ENCODE measurements around the gene ACY1.

ACY1 gene

DNA sequence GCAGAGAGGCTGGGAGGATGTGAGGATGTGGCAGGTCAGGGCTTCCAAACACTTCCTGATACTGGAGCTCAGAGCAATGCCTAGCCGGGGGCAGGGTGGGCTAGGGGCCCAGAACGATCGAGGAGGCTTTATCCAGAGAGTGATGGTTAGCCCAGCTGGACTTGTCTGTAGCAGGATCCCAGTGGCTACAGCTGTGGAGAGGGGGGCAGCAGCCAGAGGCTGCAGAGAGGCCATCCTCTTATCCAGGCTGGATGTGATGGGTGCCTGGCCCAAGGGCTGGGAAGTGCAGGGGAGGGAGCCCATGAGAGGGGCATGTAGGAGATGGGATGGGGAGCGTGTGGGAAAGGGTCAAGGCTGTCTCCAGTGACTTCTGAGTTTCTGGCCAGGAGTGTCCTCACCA is 36.5 kb upstream of the ACY1 start:
- DNase-seq = no peak

DNA sequence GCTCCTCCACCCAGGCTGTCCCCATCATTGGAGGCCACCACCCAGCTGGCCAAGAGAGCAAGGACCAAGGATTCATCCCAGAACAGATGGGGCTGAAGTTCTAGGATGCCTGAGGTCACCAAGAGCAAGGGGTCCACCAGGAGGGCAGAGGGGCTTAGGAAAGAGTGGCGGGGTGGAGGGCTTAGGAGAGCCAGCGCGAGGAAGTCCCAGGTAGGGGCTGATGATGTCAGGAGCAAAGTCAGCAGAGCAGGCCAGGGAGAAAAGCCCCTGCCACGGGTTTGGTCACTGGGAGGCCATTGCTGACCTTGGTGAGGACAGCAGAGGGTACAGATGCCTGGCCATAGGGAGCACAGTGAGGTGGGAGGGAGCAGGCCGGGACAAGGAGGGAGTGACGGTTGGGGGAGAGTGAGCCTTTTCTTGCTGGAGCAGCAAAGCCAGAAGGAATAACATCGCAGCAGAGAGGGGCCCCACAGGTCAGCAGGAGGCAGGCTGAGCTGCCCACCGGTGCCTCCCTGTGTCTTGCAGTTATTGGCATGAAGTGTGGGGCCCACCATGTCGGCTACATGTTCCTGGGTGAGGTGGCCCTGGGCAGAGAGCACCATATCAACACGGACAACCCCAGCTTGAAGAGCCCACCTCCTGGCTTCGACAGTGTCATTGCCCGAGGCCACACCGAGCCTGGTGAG is 36.0 kb upstream of the ACY1 start:
- no peak for DNase-seq

DNA sequence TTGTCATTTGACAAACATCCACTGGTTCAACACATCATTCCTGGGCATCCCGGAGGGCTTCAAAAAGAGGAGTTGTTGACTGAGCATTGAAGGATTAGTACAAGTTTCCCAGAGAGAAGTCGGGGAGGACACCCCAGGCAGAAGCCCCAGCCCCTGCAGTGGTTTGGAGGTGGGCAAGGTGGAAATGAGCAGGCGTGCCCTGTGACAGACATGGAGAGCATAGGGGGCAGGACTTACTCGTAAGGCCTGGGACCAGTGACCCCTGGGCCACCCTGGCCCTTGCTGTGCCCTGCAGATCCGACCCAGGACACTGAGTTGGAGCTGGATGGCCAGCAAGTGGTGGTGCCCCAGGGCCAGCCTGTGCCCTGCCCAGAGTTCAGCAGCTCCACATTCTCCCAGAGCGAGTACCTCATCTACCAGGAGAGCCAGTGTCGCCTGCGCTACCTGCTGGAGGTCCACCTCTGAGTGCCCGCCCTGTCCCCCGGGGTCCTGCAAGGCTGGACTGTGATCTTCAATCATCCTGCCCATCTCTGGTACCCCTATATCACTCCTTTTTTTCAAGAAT is 35.2 kb upstream of the ACY1 start:
- DNase-seq = no peak

DNA sequence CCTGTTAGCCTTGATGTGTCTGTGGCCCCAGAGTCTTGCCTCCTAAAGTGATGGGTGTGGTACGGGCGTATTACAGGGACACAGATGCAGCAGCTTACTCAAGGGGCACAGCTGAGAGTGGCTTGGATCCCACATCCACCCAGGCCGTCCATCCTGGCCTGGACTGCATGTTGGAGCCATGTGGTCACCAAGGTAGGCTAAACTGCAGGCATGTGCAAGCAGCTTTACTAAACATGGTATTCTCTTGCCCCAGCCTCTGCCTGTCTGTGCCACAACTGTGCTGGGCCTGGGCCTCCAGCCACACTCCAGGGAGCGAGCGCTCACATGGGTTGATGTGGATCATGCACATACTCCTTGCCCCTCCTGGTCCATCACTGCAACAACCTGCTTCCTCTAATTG is 34.2 kb upstream of the ACY1 start:
- no peak for DNase-seq

DNA sequence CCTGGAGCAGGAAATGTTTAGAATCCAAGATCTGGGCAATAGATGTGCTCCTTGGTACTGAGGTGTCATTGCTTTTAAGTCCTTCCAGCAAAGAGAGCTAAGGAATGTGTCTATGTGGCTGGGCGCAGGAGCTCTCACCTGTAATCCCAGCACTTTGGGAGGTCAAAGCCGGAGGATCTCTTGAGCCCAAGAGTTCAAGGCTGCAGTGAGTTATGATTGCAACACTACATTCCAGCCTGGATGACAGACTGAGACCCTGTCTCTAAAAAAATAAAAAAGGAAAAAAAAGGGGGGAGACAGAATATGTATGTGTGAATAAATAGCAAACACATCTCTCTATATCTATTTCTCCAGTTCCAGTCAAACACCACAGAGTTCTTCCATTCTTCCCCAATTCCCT is 32.4 kb upstream of the ACY1 start:
- DNase-seq = no peak

DNA sequence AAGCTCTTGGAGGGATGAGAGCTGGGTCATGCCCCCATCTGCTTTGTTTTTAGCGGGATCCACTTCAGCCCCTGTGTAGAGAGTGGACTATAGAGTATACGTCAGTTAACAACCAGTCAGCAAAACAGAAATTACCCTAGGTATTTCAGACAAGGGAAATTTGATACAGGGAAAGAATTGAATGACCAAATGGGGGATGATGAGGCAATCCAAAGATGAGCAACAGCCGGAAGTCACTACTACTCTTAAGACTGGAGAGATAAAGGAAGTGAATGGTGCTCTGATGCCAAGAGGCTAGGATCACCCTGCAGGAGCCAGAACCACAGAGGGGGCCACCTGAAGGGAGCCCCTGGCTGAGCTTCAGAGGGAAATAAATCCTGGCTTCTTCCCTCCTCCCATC is 29.9 kb upstream of the ACY1 start:
- DNase-seq = peak; percentile 80 to 92 (median 91)

DNA sequence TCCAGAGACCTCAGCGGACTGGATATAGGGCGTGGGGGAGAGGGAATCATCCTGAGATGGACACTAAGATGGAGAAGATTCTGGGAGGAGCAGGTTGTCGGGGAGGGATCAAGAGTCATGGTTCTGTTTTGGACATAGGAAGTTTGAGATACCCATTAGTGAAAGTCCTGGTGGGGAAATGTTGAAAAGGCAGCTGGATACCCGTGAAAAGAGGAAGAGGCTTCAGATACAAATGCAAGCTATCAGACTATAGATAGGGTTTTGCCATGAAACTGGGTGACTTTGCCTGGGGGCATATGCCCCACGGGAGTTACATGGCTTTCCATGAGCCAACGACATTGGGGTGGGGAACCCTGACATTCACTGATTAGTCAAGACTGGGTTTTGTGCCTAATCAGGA is 29.2 kb upstream of the ACY1 start:
- DNase-seq = peak; percentile 52 to 64 (median 60)

DNA sequence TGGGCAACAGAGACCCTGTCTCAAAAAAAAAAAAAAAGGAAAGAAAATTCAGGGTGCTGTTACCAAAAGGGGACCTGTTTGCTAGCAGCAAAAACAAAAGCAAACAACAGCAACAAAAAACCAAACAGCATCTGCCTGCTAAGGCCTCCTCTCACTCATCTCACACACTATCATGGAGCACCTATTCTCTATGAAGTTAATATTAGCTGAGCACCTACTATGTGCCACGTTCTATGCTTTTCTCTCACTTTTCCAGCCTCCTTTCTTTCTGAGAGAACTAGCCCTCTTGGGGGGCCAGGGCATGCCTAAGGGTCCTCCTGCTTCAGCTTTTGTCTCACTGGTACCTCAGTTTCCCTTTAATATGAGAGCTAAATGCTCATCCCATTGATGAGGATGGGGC is 28.6 kb upstream of the ACY1 start:
- DNase-seq = no peak

DNA sequence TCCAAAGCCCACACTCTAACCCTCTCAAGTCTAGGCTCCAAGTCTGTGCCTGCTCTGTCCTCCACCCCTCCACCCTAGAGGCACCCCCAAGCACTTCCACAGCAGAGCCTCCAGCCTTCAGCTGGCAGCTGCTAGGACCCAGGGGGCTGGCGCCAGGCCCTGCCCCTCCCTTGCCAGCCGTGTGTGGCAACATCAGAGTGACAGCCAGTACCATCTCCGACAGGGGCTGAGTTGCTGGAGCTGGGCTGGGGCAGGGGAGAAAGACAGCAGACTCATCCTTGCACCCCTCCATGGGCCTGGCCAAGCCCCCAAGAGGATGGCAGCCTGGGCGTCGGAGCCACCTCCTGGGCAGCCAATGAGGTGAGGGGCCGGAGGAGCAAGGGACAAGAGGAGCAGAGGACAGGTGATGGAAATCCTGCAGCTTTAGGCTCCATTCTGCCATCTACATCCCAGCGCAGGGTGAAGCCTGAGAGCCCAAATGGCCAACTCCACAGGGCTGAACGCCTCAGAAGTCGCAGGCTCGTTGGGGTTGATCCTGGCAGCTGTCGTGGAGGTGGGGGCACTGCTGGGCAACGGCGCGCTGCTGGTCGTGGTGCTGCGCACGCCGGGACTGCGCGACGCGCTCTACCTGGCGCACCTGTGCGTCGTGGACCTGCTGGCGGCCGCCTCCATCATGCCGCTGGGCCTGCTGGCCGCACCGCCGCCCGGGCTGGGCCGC is 28.0 kb upstream of the ACY1 start, which contains the start of gene GPR62:
Gene GPR62 (plus strand): TSS at position 207 of the 718 bp plus-strand sequence. CDS start 272 bp downstream, at position 479.
- no peak for DNase-seq

DNA sequence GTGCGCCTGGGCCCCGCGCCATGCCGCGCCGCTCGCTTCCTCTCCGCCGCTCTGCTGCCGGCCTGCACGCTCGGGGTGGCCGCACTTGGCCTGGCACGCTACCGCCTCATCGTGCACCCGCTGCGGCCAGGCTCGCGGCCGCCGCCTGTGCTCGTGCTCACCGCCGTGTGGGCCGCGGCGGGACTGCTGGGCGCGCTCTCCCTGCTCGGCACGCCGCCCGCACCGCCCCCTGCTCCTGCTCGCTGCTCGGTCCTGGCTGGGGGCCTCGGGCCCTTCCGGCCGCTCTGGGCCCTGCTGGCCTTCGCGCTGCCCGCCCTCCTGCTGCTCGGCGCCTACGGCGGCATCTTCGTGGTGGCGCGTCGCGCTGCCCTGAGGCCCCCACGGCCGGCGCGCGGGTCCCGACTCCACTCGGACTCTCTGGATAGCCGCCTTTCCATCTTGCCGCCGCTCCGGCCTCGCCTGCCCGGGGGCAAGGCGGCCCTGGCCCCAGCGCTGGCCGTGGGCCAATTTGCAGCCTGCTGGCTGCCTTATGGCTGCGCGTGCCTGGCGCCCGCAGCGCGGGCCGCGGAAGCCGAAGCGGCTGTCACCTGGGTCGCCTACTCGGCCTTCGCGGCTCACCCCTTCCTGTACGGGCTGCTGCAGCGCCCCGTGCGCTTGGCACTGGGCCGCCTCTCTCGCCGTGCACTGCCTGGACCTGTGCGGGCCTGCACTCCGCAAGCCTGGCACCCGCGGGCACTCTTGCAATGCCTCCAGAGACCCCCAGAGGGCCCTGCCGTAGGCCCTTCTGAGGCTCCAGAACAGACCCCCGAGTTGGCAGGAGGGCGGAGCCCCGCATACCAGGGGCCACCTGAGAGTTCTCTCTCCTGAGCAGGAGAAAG is 27.2 kb upstream of the ACY1 start:
- DNase-seq = peak; percentile 43 to 70 (median 45)

DNA sequence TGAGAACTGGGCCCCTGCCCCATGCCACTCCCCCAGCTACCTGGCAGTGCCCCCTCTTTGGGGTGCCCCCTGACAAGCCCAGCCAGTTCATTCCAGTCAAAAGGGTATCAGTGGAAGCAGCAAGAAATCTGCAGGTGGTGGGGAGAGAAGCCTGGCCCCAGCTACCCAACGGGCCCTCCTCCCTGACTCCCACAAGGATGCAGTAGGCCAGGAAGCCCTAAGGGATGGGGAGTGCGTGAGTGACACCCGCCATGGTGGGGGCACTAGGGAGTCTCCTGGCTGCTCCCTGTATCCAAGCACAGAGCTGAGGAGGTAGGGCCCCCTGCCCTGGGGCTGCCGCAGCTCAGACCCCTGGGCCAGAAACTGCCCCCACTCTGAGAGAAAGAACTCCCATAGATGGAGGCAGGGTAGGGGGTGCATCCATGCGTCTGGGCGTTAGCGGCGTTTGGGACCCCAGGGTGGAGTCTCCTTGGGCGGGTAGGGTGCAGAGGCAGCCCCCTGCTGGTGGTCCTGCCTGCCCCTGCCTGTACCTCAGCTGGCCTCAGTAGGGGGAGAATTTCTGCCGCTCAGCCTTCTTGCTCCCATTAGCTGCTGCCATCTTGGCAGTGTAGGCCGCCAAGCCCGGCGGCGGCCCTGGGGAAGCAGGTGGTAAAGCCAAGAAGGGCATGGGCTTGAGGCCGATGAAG is 25.7 kb upstream of the ACY1 start:
- no peak for DNase-seq

DNA sequence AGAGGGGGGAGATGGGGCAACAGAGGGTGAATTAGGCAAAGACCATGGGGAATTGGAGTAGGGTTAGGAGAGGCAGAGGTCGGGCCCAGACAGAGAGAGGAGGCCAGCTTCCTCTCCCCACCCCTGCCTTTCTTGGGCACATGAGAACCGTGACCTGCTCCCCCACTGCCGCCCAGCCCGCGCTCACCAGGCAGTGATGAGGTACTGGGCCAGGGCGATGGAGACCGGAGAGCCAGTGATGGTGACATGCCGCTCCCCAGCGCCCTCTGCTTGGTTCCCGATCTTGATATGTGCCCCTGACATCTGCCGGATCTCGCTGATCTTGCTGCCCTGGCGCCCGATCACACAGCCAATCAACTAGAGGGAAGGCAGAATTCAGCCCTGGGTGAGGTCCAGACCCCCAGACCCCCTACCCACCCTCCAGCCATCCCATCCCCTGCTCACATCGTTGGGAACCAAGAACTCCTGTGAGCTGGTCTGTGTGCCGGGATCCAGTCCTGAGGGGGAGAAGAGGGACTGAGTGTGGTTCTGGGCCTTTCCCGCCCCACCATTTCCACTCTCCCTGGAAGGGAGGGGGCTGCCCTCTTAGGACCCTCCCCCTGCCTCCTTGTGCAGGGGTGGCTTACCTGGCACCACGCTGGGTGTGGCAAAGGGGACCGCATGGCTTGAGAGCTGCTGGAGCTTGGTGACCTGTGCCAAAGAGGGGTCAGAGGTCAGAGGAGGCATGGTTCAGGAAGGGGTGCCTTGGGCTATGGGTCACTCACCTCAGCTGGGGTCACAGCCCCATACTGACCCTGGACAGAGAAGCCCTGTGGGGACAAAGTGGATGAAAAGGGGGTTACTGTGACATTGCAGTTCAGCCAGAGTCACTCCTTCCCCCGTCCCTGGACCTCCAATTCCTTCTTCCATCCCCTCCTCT is 24.5 kb upstream of the ACY1 start:
- no peak for DNase-seq

DNA sequence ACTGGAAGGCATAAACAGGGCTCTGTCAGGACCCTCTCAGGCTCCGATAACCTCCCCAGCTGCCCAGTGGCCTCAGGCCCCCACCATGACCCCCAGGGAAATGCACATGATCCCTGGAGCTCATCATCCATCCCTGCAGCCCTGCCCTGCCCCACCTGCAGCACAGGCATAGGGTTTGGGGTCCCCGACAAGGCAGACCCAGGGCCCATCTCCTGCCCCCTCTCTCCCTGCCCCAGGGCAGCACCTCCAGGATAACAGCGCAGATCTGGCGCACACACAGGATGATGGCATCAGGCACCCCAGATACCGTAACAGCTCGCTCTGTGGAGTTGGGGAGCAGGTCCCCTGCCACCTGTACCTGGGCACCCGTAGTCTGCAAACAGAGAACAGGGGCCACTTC is 23.7 kb upstream of the ACY1 start:
- no peak for DNase-seq

DNA sequence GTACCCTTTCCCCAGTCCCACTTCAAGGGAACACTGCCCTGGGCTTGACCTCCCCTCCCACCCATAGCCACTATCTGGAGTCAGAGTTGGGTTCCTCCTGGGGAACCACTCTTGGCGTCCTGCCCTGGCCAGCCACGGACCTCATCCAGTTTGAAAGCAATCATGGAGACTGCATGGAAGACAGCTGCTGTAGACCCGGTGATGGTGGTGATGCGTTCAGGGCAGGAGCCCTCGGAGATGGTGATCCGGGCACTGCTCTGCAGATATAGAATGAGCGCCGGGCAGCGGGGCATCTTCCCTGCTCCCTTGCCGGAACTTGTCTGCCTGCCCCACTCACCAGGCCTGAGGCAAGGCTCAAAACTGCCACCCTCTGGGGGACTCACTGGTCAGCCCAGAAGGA is 22.9 kb upstream of the ACY1 start:
- DNase-seq = no peak

DNA sequence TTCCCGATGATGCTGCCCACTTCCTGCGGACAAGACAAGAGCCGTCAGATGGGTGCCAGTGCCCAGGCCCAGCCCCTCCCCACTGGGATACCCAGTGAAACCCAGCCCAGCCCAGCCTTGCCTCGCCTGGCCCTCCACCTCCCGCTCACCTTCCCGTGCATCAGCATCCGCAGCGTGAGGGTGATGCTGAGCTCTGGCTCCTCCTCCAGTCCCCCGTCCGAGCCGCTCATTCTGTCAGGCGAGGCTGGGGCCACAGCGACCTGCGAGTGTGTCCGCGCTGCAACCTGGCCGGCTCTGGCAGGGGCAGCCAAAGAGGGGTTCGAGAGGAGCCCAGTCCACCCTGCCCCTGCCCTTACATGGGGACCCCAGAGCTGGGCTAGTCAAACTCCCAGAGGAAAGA is 22.3 kb upstream of the ACY1 start:
- no peak for DNase-seq

DNA sequence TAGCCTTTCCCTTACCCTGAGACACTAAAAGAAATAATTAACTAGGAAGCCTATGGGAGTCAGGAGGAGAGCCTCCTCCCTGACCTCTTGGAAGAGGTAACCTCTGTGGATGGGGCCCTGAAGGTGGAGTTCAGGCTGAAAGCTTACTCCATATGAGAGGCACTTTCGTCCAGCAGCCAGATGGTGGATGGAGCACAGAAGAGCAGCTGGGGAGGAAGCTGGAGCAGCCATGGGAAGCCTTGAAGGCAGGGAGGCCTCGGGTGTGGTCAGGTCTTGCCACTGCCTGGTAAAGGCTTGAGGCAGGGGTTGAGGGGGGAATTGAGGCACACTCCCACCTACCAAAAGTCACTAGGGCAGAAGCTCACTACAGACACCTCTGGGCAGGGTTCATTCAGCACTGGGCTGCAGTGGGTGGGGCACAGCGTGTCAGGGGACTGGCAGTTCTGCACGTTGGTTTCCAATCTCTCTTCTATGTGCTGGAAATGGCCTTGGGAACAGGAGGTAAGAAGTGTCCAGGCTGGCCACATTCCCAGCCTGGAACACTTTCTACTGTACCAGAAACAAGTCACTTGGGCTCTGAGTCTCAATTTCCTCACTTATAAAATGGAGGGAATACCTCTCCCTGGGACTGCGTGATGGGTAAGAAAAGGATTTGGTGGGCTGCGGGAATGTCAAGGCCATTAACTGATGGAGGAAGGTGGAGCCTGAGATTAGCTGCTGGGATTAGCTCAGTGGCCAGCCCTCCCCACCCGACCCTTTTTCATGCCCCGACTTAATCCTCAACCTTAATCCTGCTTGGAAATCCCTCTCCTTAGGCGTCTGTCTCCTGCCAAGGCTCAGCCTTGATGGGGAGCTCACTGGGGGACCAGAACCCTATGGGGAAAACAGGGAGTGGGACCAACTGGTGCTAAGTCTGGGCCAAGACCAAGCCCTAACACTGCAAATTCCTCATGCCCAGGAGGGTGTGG is 21.4 kb upstream of the ACY1 start:
- no peak for DNase-seq

DNA sequence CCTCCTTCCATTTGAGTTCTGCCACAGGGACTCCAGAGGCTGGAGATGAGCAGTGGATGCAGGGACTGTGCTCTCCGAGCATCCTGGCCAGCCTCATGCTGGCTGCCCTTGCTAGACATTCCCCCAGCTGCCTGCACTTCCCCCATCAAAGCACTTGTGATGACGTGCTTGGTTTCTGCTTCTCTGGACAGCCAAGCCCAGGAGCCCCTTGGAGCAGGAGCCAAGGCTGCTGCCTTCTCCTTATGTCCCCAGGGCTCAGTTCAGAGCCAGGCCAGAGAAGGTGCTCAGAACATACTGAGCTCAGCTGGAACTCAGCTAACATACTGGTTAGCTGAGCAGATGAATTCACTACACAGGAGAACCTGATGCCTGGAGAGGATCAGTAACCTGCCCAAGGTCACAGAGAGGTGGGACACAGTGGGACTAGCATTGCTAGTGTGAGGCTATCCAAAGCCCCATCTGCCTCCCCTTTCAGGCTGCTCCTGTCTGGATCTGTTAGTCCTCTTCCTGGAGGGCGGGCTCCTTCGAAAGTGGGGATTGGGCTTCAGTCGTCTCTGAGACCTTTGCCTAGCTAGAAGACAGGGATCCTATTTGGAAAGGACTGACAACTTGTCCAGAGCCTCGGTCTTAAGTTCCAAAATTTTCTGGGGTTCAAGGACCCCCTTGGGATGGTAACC is 20.3 kb upstream of the ACY1 start:
- DNase-seq = no peak

DNA sequence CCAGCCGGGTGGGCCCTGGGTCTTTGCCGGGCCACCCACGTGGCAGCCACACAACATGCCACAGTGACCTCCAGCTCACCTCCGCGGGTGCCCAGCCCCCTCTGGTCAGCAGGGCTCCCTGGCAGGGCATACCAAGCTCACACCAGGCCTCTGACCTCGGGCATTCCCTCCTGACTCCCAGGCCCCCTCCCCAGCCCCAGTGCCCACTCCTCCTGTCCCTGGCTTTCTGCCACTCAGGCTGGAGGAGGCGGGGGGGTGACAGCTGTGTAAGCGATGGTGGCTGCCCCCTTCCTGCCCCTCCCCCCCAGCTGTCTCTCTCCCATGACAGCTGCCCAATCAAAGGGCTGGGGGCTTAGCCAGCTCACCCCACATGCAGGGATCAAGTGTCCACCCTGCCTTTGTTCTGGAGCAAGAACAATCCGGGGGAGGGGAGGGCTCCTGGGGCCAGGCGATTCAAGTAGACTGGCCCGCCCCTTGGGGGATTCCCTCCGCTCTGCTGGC is 19.3 kb upstream of the ACY1 start:
- DNase-seq = no peak

DNA sequence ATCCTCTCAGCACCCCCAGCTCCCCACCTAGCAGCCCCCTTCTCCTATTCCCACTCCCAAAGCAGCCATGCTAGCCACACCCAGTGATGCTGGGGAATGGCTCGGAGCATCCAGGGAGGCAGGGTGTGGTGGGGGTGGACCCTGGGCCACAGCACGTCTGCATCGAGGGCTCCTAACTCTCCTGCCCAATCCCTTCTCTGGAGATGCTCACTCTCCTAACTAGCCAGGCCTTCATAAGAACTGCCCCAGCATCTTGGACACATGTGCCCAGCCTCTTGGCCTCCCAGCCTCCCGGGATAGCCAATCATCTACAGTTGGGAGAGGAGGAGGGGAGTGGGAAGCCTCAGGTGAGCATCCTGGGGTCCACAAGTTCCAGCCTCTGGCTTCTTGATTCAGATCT is 18.8 kb upstream of the ACY1 start:
- no peak for DNase-seq

DNA sequence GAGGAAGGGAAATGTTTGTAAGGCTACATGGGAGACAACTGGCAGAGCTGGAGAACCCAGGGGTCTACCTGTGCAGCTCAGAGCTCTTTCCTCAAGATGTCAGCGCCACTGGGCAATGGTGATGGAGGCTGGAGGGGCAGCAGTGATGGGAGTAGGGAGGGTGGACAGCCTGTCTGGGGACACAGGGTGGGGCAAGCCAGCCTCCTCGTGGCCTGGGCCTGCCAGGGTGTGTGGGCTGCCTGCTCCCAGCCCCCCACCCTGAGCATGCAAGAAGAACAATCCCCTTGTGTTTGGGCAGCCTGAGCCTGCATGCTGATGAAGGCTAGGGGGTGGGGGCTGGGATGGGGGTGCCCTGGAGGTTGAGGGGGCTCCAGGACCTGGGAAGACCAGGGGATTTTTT is 17.3 kb upstream of the ACY1 start:
- no peak for DNase-seq

All from suppressor macrophage treated with lipopolysaccharide for 1 hour (primary cell).